GM12872 (cell line): Measurements from ENCODE around the gene CPNE6.

ENCODE experiments used
- CTCF ChIP-seq: IDR thresholded peaks from 3 replicates; pipeline ENCODE4 v1.5.1; 2011; ENCODE audit warnings: low read depth, mild to moderate bottlenecking, low read length, moderate library complexity; ENCODE audit not compliant: insufficient read depth

Gene CPNE6

DNA sequence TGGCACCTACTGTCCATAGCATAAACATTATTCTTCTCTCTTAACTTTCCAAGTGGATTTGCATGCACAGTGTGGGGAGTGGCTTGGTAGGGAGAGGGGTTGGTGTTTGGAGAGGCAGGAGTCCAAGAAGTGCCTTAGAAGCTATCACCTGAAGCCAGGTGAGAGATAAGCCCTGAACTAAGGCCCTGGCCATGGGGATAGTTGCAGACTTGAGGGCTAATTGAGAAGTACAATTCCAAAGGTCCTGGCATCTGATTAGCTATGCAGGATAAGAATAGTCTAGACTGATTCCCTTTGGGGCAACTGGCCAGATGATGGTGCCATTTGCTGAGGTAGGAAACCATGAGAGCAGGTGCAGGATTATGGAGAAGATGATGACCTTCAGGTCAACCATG lies 20.7 kb downstream of the CPNE6 start:
- no peak for TF ChIP-seq CTCF

- TF ChIP-seq CTCF: no peak
These were observed 21.3 kb downstream of the CPNE6 start for GRCh38 chr14:24092505-24093206.

DNA sequence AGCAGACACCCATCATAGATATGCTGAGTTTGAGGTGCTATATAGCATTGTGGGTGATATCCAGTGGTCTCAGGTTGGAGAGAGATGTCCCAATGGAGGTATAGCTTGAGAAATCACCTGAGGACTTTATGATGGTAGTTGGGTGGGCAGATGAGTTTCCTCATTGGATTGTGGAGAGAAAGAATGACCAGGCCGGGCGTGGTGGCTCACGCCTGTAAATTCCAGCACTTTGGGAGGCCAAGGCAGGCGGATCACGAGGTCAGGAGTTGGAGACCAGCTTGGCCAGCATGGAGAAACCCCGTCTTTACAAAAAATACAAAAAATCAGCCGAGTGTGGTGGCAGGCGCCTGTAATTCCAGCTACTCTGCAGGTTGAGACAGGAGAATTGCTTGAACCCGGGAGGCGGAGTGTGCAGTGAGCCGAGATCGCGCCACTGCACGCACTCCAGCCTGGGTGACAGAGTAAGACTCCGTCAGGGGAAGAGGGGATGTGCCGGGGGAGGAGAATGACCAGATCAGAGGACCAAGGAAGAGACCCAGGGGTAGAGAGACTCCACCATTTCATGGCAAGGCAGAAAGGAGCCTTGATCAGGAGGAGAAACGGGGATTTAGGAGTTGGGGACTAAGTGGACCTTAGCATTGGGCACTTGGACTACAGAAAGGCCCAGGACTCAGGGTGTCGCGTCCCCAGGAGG lies 22.0 kb downstream of the CPNE6 start:
- TF ChIP-seq CTCF: no peak

GRCh38 chr14:24093901-24094840 lies 22.8 kb downstream of the CPNE6 start, which contains the start of gene PCK2:
Gene PCK2, plus strand, starts transcription at chr14:24094311. Its CDS starts 95 bp downstream, at chr14:24094406.
- TF ChIP-seq CTCF: no peak

- TF ChIP-seq CTCF: no peak
These were observed 23.5 kb downstream of the CPNE6 start for GRCh38 chr14:24094841-24095270.

- TF ChIP-seq CTCF: no peak
These were observed 24.1 kb downstream of the CPNE6 start for GRCh38 chr14:24095271-24096068.
